Suprapubic skin (tissue), 4 donors: ENCODE results near the gene SETBP1. TPM values are rescaled to one million over a fixed set of nuclear protein-coding genes. Genes with fewer than 3 reads are reported as not detected.
A peak's percentile ranks its signal among the peaks of the same experiment; 100 is the strongest.

ENCODE experiments used
- DNase-seq, 2 donors: peaks; one replicate each; pipeline ENCODE4 v3.0.0-alpha.2; 2019; ENCODE audit warnings: low spot score in 2 of 2
- H3K27ac ChIP-seq: fragments of 200-600 bp; sonication (generic); one replicate; pipeline ENCODE4 v1.5.1; 2019
- H3K27me3 ChIP-seq: fragments of 200-600 bp; sonication (generic); one replicate; pipeline ENCODE4 v1.5.1; 2019
- H3K36me3 ChIP-seq: fragments of 200-600 bp; sonication (generic); one replicate; pipeline ENCODE4 v1.5.1; 2019
- H3K4me1 ChIP-seq: fragments of 200-600 bp; sonication (generic); one replicate; pipeline ENCODE4 v1.5.1; 2019
- H3K4me3 ChIP-seq: fragments of 200-600 bp; sonication (generic); one replicate; pipeline ENCODE4 v1.5.1; 2019; ENCODE audit warnings: mild to moderate bottlenecking
- H3K9me3 ChIP-seq: fragments of 200-600 bp; sonication (generic); one replicate; pipeline ENCODE4 v1.5.1; 2019
- EP300 ChIP-seq: sonication (generic); formaldehyde crosslinking; IDR thresholded peaks from one replicate; pipeline ENCODE4 v1.6.1; 2017; ENCODE audit warnings: antibody characterized with exemption
- POLR2A ChIP-seq, 2 donors: fragments of 450-650 bp; IDR thresholded peaks; one replicate each; pipeline ENCODE4 v1.6.1; 2017; ENCODE audit warnings: antibody characterized with exemption in 2 of 2, mild to moderate bottlenecking in 2 of 2, moderate library complexity in 2 of 2
- POLR2AphosphoS5 ChIP-seq, 3 donors: sonication (generic); formaldehyde crosslinking; IDR thresholded peaks; one replicate each; pipeline ENCODE4 v1.6.1; 2017; ENCODE audit warnings: antibody characterized with exemption in 3 of 3
- WGBS: methylation state at CpG from one replicate; pipeline ENCODE4 v1.1.5; 2018; 5-methylcytosine and 5-hydroxymethylcytosine counted together
- total RNA-seq, 4 donors: library from RNA; depleted of rRNA; stranded (reverse); fragments of >200 nt; gene quantifications; one replicate each; pipeline ENCODE4 v1.1.0, GENCODE V29; 2016
- TF ChIP-seq, protein P1 (sequence below), 2 donors: fragments of 200-600 bp in 1 of 2; fragments of 450-650 bp in 1 of 2; sonication (generic) in 1 of 2; IDR thresholded peaks; one replicate each; pipeline ENCODE4 v1.5.1; 2016 to 2019; ENCODE audit warnings: antibody characterized with exemption in 2 of 2, mild to moderate bottlenecking in 1 of 2, moderate library complexity in 1 of 2

The SETBP1 gene
- total RNA-seq, 4 donors from 2014 or later: 13.1 to 25.6 (median 17.2) TPM

DNA sequence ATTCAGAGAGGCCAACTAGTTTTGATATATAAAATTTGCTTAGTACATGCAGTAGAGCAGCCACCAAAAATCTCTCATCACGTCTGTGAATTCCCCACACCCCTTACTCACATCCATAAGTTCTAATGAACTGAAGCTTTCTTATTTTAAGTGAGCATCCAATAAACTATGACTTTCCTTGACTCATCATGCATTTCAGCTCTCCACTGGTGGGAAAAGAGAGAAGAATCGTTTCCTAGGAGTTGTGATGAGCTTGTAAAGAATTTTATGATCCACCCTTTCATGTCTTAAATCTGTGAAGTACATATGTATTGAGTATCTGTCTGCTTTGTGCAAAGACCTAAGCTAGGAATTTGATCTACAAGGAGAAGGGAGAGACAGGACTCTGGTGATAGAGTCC is 428.6 kb downstream of the SETBP1 start:
- Histone ChIP-seq H3K36me3 (no peaks in the 10 kb centered on the region), H3K4me1 (peaks cover 12% of the 10 kb centered on the region), H3K4me3 (no peak overlapping the region), H3K27me3 (no peaks in the 10 kb centered on the region), H3K9me3 (no peaks in the 10 kb centered on the region), H3K27ac (no peak overlapping the region)
- TF ChIP-seq, protein P1, sequence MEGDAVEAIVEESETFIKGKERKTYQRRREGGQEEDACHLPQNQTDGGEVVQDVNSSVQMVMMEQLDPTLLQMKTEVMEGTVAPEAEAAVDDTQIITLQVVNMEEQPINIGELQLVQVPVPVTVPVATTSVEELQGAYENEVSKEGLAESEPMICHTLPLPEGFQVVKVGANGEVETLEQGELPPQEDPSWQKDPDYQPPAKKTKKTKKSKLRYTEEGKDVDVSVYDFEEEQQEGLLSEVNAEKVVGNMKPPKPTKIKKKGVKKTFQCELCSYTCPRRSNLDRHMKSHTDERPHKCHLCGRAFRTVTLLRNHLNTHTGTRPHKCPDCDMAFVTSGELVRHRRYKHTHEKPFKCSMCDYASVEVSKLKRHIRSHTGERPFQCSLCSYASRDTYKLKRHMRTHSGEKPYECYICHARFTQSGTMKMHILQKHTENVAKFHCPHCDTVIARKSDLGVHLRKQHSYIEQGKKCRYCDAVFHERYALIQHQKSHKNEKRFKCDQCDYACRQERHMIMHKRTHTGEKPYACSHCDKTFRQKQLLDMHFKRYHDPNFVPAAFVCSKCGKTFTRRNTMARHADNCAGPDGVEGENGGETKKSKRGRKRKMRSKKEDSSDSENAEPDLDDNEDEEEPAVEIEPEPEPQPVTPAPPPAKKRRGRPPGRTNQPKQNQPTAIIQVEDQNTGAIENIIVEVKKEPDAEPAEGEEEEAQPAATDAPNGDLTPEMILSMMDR (IDR thresholded peaks at IDR 0.05): no peak
- no peak for DNase-seq
- 73% methylated on average over 2 of the region's 2 CpGs for WGBS

DNA sequence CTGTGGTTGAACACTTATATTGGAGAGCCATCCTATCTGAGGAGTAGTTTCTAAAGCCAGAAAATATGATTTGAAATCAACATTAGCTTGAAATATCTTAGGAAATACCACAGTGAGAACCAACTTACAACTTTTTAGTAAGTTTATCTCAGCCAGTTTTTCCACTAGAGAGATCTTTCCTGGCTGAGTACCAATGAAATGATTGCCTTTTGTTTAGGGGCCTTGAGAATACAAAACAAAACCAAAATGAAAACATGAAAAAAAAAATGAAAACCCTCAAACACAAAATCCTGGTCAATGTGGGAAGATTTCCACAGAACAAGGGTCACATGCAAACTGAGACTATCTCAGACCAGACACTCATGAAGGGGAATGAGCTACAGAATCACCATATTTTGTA is 429.0 kb downstream of the SETBP1 start:
- Histone ChIP-seq H3K4me1 (peaks cover 12% of the 10 kb centered on the region), H3K9me3 (no peaks in the 10 kb centered on the region), H3K36me3 (no peaks in the 10 kb centered on the region), H3K27me3 (no peaks in the 10 kb centered on the region), H3K4me3 (no peak overlapping the region), H3K27ac (peak overlapping the region; percentile 71)
- DNase-seq: no peak
- TF ChIP-seq, protein P1 (IDR thresholded peaks at IDR 0.05): no peak
- TF ChIP-seq EP300: no peak
- no peak for TF ChIP-seq POLR2AphosphoS5 (IDR thresholded peaks at IDR 0.05)
- no peak for TF ChIP-seq POLR2A (IDR thresholded peaks at IDR 0.05)

DNA sequence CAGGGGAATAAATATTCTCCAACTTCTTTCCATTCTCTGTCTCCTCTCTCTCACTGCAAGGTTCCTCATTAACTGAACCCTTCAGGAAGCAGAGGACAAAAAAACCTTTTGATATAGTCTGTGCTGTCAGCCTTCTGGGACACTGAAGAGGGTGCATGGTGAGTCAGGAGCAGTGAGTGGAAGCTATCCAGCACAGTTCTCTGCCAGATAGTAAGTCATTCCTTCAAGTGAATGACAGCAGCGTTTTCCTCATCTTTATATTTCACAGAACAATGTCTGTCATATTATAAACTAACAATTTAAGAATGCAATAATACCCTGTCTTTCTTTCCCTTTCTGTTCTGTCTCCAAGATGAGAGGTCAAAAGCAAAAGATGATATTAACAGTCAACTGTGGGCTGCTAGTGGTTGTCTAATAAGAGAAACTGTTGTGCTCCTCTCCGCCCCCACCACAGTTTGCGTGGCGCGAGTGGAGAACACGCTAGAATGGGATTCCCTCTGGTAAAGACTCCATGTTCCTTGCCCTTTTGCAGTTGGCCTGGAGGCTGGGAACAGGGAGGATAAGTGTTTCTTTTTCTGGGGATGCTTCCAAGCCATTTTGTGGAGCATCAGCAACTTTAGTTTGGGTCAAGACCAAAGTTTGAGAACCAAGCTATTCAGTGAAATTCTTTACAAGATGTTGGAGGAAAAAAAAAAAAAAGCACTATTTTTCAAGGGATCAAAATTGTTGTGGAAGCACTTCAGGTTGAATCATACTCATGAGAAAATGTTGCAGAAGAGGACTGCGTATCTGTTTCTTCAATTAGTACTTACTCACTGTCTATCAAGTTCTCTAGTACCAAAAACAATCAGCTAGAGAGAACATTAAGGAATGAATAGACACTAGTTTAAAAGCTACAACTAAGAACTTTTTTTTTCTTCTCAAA is 430.2 kb downstream of the SETBP1 start:
- 65% methylated on average over 7 of the region's 7 CpGs for WGBS
- H3K9me3 ChIP-seq: no peaks in the 10 kb centered on the region
- no peak overlapping the region for H3K4me3 ChIP-seq
- H3K4me1 ChIP-seq: peaks cover 12% of the 10 kb centered on the region
- no peaks in the 10 kb centered on the region for H3K27me3 ChIP-seq
- DNase-seq: peak in 1 of 2 donors; percentile 77
- peak overlapping the region; percentile 71 for H3K27ac ChIP-seq
- H3K36me3 ChIP-seq: no peaks in the 10 kb centered on the region
- TF ChIP-seq POLR2AphosphoS5 (IDR thresholded peaks at IDR 0.05): no peak
- no peak for TF ChIP-seq POLR2A (IDR thresholded peaks at IDR 0.05)
- TF ChIP-seq, protein P1 (IDR thresholded peaks at IDR 0.05): no peak
- no peak for TF ChIP-seq EP300

DNA sequence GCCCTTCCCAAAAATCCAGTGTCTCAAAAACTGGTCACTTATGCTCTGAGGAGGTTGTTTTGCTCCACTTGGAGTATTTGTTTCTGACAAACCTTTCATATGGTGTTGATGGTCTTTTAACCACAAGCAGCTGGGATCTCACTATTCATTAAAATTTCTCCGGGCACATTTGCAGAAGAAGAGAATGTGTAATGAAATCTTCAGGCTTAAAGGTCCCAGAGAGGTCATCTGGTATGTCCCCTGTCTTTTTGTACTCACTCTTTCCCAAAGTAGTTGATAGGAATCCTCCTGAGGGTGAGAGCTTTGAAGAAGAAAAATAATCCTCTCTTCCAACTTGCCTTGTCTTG is 430.8 kb downstream of the SETBP1 start:
- no peak for DNase-seq
- H3K36me3 ChIP-seq: no peaks in the 10 kb centered on the region
- H3K27me3 ChIP-seq: no peaks in the 10 kb centered on the region
- H3K9me3 ChIP-seq: no peaks in the 10 kb centered on the region
- H3K4me3 ChIP-seq: no peak overlapping the region
- peaks cover 12% of the 10 kb centered on the region for H3K4me1 ChIP-seq
- peak overlapping the region; percentile 71 for H3K27ac ChIP-seq
- TF ChIP-seq POLR2AphosphoS5 (IDR thresholded peaks at IDR 0.05) (no peak), POLR2A (IDR thresholded peaks at IDR 0.05) (no peak), EP300 (no peak)
- TF ChIP-seq, protein P1 (IDR thresholded peaks at IDR 0.05): no peak
- WGBS: 60% methylated on average over 1 of the region's 1 CpG

DNA sequence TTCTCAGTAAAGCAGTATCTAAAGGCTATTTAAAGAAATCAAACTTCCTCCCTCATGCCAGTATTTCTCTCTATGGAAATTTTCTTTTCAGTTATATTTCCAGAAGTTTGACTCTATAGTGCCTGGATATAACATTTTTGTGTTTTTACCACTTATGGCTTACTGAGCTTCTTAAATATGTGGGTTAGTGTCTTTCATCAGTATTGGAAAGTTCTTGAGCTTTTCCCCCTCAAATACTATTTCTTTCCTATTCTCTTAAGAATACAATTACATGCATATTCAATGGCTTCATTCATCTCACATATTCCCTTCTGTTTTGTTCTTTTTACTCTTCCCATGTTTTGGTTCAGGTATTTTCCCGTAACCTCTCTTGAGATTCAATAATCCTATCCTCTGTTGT is 432.0 kb downstream of the SETBP1 start:
- 95% methylated on average over 1 of the region's 1 CpG for WGBS
- Histone ChIP-seq H3K36me3 (no peaks in the 10 kb centered on the region), H3K27ac (no peak overlapping the region), H3K9me3 (no peaks in the 10 kb centered on the region), H3K4me1 (peaks cover 12% of the 10 kb centered on the region), H3K4me3 (no peak overlapping the region), H3K27me3 (no peaks in the 10 kb centered on the region)
- DNase-seq: no peak
- TF ChIP-seq, protein P1 (IDR thresholded peaks at IDR 0.05): no peak
- no peak for TF ChIP-seq POLR2A (IDR thresholded peaks at IDR 0.05)
- TF ChIP-seq POLR2AphosphoS5 (IDR thresholded peaks at IDR 0.05): no peak
- no peak for TF ChIP-seq EP300
